Mucosa of rectum (tissue), 2 donors: ENCODE results near the gene ANKRD10.

Experiments used
- H3K27ac ChIP-seq, 2 donors: one replicate each; pipeline ENCODE4 v1.7.0; 2013; ENCODE audit warnings: inconsistent platforms in 2 of 2, low read depth in 2 of 2, low read length in 2 of 2
- H3K27me3 ChIP-seq, 2 donors: one replicate each; pipeline ENCODE4 v1.7.0; 2013; ENCODE audit warnings: low read length in 2 of 2; ENCODE audit not compliant: control insufficient read depth in 2 of 2, insufficient read depth in 2 of 2
- H3K36me3 ChIP-seq, 2 donors: one replicate each; pipeline ENCODE4 v1.7.0; 2013; ENCODE audit warnings: low read length in 2 of 2; ENCODE audit not compliant: control insufficient read depth in 2 of 2, insufficient read depth in 2 of 2
- H3K4me1 ChIP-seq, 2 donors: one replicate each; pipeline ENCODE4 v1.7.0; 2013; ENCODE audit warnings: low read length in 2 of 2, mild to moderate bottlenecking in 1 of 2; ENCODE audit not compliant: control insufficient read depth in 2 of 2, insufficient read depth in 2 of 2
- H3K4me3 ChIP-seq, 2 donors: one replicate each; pipeline ENCODE4 v1.7.0; 2013; ENCODE audit warnings: low read length in 2 of 2
- H3K9ac ChIP-seq, 2 donors: one replicate each; pipeline ENCODE4 v1.7.0; 2013; ENCODE audit warnings: low read length in 2 of 2, low read depth in 1 of 2, mild to moderate bottlenecking in 1 of 2
- H3K9me3 ChIP-seq, 2 donors: one replicate each; pipeline ENCODE4 v1.7.0; 2013; ENCODE audit warnings: low read length in 2 of 2; ENCODE audit not compliant: control insufficient read depth in 2 of 2
- donor health status: healthy.
- donor health status: Normal muscosa, but diverticular disease.

ANKRD10 gene

GRCh38 chr13:110914331-110915056, 375 bp downstream of the ANKRD10 start:
- peaks cover 4 to 6% of the 10 kb centered on the region in 2 donors for H3K36me3 ChIP-seq
- peak overlapping the region; percentile 97 to 100 for H3K27ac ChIP-seq
- no peaks in the 10 kb centered on the region for H3K9me3 ChIP-seq
- H3K27me3 ChIP-seq: no peaks in the 10 kb centered on the region
- peaks cover 24 to 36% of the 10 kb centered on the region in 2 donors for H3K4me1 ChIP-seq
- H3K9ac ChIP-seq: peak overlapping the region; percentile 92 to 94
- peak overlapping the region; percentile 80 to 86 for H3K4me3 ChIP-seq

- H3K27ac ChIP-seq: peak overlapping the region; percentile 97 to 100
- peak overlapping the region; percentile 92 to 94 for H3K9ac ChIP-seq
- H3K4me1 ChIP-seq: peaks cover 24 to 39% of the 10 kb centered on the region in 2 donors
- no peaks in the 10 kb centered on the region for H3K27me3 ChIP-seq
- peaks cover 8 to 10% of the 10 kb centered on the region in 2 donors for H3K36me3 ChIP-seq
- H3K4me3 ChIP-seq: peak overlapping the region; percentile 80 to 86
- no peaks in the 10 kb centered on the region for H3K9me3 ChIP-seq
Observed at GRCh38 chr13:110914081-110914330, 863 bp downstream of the ANKRD10 start.

DNA sequence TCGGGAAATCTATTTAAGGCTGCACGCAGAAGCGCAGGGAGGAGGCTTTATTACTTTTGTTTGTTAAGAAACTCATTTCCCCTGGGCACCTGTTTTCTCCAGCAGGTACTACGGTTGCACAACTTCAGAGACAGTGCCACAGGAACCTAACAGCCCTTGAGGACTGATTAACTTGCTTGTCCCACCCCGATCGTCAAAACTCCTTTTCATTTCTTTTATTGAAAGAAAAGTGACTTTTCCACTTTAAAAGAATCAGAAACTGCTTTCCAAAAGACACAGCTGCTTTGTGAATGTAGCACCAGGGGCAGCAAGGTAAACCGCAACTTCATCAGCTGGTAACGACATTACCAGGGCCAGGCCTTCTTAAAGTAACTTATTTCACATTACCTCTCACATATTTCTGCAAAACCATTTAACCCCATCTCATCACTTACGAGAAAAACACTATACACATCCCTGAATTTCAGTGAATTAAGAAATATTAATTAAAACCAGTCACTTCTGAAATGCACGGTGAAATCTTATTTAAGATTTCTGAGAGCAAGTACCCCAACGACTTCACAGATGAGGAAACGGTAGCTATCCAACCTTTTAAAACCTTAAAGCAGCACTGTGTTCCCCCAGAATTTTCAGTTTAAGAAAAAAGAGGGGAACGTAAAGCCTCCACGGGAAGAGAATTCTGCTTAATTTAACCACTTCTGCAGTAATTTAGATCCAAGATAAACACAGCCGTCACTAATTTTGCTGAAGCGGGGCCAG, 1.4 kb downstream of the ANKRD10 start:
- peak overlapping the region; percentile 80 to 86 for H3K4me3 ChIP-seq
- H3K27ac ChIP-seq: peak overlapping the region; percentile 97 to 100
- peaks cover 24 to 43% of the 10 kb centered on the region in 2 donors for H3K4me1 ChIP-seq
- peaks cover 8 to 14% of the 10 kb centered on the region in 2 donors for H3K36me3 ChIP-seq
- H3K27me3 ChIP-seq: no peaks in the 10 kb centered on the region
- H3K9ac ChIP-seq: peak overlapping the region; percentile 92 to 94
- no peaks in the 10 kb centered on the region for H3K9me3 ChIP-seq

DNA sequence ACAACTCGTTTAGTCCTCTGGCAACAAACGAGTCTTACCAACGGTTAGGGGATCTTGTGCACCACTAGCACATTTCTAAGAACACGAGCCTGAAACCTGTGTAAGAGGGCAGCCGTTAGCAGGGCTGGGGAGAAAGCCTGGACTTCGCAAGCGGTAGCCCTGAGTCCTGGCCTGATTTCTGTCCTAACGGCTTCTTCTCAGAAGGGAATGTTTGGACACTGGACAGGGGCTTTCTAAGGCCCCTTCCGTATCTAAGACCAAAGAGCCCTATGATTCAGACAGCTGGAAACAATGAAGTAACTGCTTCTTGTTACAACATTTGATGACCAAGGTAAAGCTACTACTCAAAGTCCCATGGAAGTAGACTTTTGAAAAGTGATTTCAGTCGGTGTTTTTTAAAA, 2.2 kb downstream of the ANKRD10 start:
- Histone ChIP-seq H3K36me3 (peaks cover 8 to 14% of the 10 kb centered on the region in 2 donors), H3K9me3 (no peaks in the 10 kb centered on the region), H3K27ac (peak overlapping the region; percentile 97 to 100), H3K4me1 (peaks cover 27 to 47% of the 10 kb centered on the region in 2 donors), H3K4me3 (peak overlapping the region; percentile 80 to 86), H3K27me3 (no peaks in the 10 kb centered on the region), H3K9ac (peak overlapping the region; percentile 92 to 94)

GRCh38 chr13:110911880-110912279, 3.0 kb downstream of the ANKRD10 start:
- Histone ChIP-seq H3K27ac (peak overlapping the region in 1 of 2 donors; percentile 100), H3K9me3 (no peaks in the 10 kb centered on the region), H3K36me3 (peaks cover 8 to 16% of the 10 kb centered on the region in 2 donors), H3K4me3 (peak overlapping the region; percentile 80 to 86), H3K27me3 (no peaks in the 10 kb centered on the region), H3K9ac (peak overlapping the region; percentile 92 to 94), H3K4me1 (peaks cover 28 to 47% of the 10 kb centered on the region in 2 donors)

GRCh38 chr13:110910013-110910890, 4.6 kb downstream of the ANKRD10 start:
- H3K27ac ChIP-seq: peak overlapping the region in 1 of 2 donors; percentile 5
- no peak overlapping the region for H3K4me3 ChIP-seq
- peaks cover 23 to 26% of the 10 kb centered on the region in 2 donors for H3K36me3 ChIP-seq
- peak overlapping the region in 1 of 2 donors; percentile 27 for H3K9ac ChIP-seq
- no peaks in the 10 kb centered on the region for H3K27me3 ChIP-seq
- H3K9me3 ChIP-seq: no peaks in the 10 kb centered on the region
- H3K4me1 ChIP-seq: peaks cover 28 to 44% of the 10 kb centered on the region in 2 donors

DNA sequence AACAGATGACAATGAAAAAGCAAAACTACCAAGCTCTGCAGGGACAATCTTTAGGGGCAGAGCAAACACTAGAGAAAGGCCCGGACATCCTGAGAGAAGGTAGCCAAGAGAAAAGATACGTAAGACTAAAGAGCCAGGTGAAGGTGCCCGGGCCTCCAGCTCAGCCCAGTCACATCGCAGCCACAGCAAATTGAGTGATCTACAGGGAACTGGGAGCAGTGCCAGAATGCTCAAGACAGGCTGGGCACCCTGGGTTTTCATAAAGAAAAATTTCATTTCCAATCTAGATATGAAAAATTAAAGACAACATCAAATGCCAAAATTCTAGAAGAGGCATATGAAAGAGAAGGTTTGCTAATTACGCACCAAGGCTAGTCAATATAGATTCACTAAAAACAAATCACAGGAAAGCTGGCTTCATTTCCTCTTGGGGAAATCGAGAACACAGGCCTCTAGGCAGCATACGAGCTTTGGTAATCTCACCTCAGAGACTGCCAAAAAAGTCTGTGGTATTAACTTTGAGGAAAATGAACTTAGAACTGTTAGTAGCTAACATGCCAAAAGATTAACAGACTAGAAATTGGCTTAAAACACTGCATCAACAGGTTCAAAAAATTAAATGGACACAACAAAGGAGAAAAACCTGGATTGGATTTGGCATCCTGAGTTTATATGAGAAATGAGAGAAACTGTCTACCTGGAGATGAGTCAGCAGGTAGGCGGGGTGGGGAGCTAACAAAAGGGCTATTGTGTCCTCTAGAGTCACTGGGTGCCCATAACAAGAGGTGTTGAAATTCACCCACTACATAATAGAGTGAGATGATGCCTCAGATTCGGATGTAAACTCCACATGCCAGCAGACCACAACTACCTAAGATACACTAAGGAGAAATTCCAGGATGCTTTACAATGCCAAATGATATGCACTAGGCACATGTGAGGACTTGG, 6.6 kb downstream of the ANKRD10 start:
- Histone ChIP-seq H3K4me1 (peaks cover 28 to 42% of the 10 kb centered on the region in 2 donors), H3K36me3 (peaks cover 35 to 38% of the 10 kb centered on the region in 2 donors), H3K27ac (peak overlapping the region; percentile 50 to 53), H3K9me3 (no peaks in the 10 kb centered on the region), H3K4me3 (no peak overlapping the region), H3K9ac (peak overlapping the region in 1 of 2 donors; percentile 19), H3K27me3 (no peaks in the 10 kb centered on the region)

DNA sequence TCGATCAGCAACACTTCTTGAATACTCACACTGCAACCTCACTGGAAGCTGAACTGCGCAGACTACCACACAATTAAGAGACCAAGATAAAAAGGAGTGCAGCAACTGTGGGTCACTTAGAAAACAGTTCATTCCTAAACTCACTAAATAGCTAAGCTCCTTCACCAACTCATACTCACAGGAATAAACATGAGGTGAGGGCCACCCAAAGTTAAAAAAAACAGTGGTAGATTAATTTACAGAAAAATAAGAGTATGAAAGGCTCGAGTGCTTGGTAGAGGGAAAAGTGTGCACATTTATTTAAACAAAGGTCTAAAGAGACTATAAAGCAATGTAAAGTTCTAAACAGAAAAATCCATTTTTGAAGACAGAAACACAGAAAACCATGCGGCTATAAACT, 7.6 kb downstream of the ANKRD10 start:
- peaks cover 38 to 45% of the 10 kb centered on the region in 2 donors for H3K36me3 ChIP-seq
- no peaks in the 10 kb centered on the region for H3K9me3 ChIP-seq
- peaks cover 24 to 32% of the 10 kb centered on the region in 2 donors for H3K4me1 ChIP-seq
- no peak overlapping the region for H3K4me3 ChIP-seq
- H3K27ac ChIP-seq: no peak overlapping the region
- H3K27me3 ChIP-seq: no peaks in the 10 kb centered on the region
- H3K9ac ChIP-seq: no peak overlapping the region

- H3K4me1 ChIP-seq: peaks cover 6 to 14% of the 10 kb centered on the region in 2 donors
- H3K36me3 ChIP-seq: peaks cover 37 to 47% of the 10 kb centered on the region in 2 donors
- H3K9me3 ChIP-seq: no peaks in the 10 kb centered on the region
- no peak overlapping the region for H3K9ac ChIP-seq
- no peak overlapping the region for H3K4me3 ChIP-seq
- no peak overlapping the region for H3K27ac ChIP-seq
- no peaks in the 10 kb centered on the region for H3K27me3 ChIP-seq
Observed at GRCh38 chr13:110904748-110905147, 10.1 kb downstream of the ANKRD10 start.
